GM23338 (cell line): ENCODE measurements around the gene ADCY5.

ENCODE experiments used
- CREB1 ChIP-seq: fragments of 250-450 bp; sonication (Bioruptor Pico); IDR thresholded peaks from 2 replicates; pipeline ENCODE4 v1.5.0; 2020; ENCODE audit warnings: low read depth, mild to moderate bottlenecking, moderate library complexity
- EZH2 ChIP-seq: fragments of 200-600 bp; sonication (generic); IDR thresholded peaks from one replicate; pipeline ENCODE4 v1.8.0; 2017; ENCODE audit warnings: antibody characterized with exemption, mild to moderate bottlenecking, low read depth; ENCODE audit not compliant: unreplicated experiment
- EZH2phosphoT487 ChIP-seq: fragments of 200-600 bp; sonication (generic); IDR thresholded peaks from one replicate; pipeline ENCODE4 v1.8.1; 2018; ENCODE audit warnings: antibody characterized with exemption; ENCODE audit not compliant: unreplicated experiment
- JUNB ChIP-seq: IDR thresholded peaks from one replicate; pipeline ENCODE4 v1.6.1; 2016; ENCODE audit warnings: antibody characterized with exemption; ENCODE audit not compliant: unreplicated experiment
- NANOG ChIP-seq: IDR thresholded peaks from 2 replicates; pipeline ENCODE4 v1.6.1; 2016; ENCODE audit warnings: antibody characterized with exemption, borderline replicate concordance
- POLR2AphosphoS5 ChIP-seq: IDR thresholded peaks from 2 replicates; pipeline ENCODE4 v1.6.1; 2016; ENCODE audit warnings: antibody characterized with exemption, low read depth
- ZNF114 ChIP-seq: fragments of 250-450 bp; sonication (Bioruptor Pico); IDR thresholded peaks from 2 replicates; pipeline ENCODE4 v1.5.0; 2020; ENCODE audit warnings: mild to moderate bottlenecking, moderate library complexity
- TF ChIP-seq, protein P1 (sequence below), 2 experiments: fragments of 200-600 bp in 1 of 2; sonication (generic) in 1 of 2; conservative IDR thresholded peaks; 2 replicates each; pipeline versions ENCODE4 v1.5.1 to v1.6.1; 2016 to 2017; ENCODE audit warnings: antibody characterized with exemption in 2 of 2, low read depth in 2 of 2, mild to moderate bottlenecking in 2 of 2, moderate library complexity in 1 of 2
- TF ChIP-seq, protein P2 (sequence below): IDR thresholded peaks from one replicate; pipeline ENCODE4 v1.6.1; 2018; ENCODE audit warnings: antibody characterized with exemption; ENCODE audit not compliant: unreplicated experiment
- TF ChIP-seq, protein P3 (sequence below): fragments of 250-450 bp; sonication (Bioruptor Pico); IDR thresholded peaks from 2 replicates; pipeline ENCODE4 v1.5.0; 2020; ENCODE audit warnings: mild to moderate bottlenecking, moderate library complexity

DNA sequence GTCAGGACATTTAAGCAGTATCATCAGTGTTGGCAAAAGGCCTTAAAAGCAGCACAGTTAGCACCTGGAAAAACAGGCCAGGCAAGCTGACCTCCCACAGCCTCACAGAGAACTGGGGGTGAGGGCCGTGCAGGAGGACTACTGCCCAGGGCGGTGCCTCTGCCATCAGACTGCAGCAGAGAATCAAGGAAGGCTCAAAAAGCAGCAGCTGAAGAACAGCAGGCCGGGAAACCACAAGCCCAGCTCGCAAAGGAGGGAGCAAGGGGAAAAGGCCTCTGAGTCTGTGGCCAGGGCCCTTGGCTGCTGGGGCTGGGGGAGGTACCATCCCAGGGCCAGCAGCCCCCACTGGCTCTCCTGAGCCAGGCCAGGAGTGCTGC, 163.0 kb downstream of the ADCY5 start:
- TF ChIP-seq, protein P1, sequence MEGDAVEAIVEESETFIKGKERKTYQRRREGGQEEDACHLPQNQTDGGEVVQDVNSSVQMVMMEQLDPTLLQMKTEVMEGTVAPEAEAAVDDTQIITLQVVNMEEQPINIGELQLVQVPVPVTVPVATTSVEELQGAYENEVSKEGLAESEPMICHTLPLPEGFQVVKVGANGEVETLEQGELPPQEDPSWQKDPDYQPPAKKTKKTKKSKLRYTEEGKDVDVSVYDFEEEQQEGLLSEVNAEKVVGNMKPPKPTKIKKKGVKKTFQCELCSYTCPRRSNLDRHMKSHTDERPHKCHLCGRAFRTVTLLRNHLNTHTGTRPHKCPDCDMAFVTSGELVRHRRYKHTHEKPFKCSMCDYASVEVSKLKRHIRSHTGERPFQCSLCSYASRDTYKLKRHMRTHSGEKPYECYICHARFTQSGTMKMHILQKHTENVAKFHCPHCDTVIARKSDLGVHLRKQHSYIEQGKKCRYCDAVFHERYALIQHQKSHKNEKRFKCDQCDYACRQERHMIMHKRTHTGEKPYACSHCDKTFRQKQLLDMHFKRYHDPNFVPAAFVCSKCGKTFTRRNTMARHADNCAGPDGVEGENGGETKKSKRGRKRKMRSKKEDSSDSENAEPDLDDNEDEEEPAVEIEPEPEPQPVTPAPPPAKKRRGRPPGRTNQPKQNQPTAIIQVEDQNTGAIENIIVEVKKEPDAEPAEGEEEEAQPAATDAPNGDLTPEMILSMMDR (conservative IDR thresholded peaks at IDR 0.05; ENCODE audit: low read depth in 2 of 2), result no peak
- TF ChIP-seq JUNB (no peak), EZH2phosphoT487 (no peak), EZH2 (no peak), POLR2AphosphoS5 (no peak), CREB1 (CRISPR knock-in tag) (no peak), NANOG (no peak), ZNF114 (CRISPR knock-in tag) (no peak)
- TF ChIP-seq, protein P2, sequence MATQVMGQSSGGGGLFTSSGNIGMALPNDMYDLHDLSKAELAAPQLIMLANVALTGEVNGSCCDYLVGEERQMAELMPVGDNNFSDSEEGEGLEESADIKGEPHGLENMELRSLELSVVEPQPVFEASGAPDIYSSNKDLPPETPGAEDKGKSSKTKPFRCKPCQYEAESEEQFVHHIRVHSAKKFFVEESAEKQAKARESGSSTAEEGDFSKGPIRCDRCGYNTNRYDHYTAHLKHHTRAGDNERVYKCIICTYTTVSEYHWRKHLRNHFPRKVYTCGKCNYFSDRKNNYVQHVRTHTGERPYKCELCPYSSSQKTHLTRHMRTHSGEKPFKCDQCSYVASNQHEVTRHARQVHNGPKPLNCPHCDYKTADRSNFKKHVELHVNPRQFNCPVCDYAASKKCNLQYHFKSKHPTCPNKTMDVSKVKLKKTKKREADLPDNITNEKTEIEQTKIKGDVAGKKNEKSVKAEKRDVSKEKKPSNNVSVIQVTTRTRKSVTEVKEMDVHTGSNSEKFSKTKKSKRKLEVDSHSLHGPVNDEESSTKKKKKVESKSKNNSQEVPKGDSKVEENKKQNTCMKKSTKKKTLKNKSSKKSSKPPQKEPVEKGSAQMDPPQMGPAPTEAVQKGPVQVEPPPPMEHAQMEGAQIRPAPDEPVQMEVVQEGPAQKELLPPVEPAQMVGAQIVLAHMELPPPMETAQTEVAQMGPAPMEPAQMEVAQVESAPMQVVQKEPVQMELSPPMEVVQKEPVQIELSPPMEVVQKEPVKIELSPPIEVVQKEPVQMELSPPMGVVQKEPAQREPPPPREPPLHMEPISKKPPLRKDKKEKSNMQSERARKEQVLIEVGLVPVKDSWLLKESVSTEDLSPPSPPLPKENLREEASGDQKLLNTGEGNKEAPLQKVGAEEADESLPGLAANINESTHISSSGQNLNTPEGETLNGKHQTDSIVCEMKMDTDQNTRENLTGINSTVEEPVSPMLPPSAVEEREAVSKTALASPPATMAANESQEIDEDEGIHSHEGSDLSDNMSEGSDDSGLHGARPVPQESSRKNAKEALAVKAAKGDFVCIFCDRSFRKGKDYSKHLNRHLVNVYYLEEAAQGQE, result no peak
- TF ChIP-seq, protein P3, sequence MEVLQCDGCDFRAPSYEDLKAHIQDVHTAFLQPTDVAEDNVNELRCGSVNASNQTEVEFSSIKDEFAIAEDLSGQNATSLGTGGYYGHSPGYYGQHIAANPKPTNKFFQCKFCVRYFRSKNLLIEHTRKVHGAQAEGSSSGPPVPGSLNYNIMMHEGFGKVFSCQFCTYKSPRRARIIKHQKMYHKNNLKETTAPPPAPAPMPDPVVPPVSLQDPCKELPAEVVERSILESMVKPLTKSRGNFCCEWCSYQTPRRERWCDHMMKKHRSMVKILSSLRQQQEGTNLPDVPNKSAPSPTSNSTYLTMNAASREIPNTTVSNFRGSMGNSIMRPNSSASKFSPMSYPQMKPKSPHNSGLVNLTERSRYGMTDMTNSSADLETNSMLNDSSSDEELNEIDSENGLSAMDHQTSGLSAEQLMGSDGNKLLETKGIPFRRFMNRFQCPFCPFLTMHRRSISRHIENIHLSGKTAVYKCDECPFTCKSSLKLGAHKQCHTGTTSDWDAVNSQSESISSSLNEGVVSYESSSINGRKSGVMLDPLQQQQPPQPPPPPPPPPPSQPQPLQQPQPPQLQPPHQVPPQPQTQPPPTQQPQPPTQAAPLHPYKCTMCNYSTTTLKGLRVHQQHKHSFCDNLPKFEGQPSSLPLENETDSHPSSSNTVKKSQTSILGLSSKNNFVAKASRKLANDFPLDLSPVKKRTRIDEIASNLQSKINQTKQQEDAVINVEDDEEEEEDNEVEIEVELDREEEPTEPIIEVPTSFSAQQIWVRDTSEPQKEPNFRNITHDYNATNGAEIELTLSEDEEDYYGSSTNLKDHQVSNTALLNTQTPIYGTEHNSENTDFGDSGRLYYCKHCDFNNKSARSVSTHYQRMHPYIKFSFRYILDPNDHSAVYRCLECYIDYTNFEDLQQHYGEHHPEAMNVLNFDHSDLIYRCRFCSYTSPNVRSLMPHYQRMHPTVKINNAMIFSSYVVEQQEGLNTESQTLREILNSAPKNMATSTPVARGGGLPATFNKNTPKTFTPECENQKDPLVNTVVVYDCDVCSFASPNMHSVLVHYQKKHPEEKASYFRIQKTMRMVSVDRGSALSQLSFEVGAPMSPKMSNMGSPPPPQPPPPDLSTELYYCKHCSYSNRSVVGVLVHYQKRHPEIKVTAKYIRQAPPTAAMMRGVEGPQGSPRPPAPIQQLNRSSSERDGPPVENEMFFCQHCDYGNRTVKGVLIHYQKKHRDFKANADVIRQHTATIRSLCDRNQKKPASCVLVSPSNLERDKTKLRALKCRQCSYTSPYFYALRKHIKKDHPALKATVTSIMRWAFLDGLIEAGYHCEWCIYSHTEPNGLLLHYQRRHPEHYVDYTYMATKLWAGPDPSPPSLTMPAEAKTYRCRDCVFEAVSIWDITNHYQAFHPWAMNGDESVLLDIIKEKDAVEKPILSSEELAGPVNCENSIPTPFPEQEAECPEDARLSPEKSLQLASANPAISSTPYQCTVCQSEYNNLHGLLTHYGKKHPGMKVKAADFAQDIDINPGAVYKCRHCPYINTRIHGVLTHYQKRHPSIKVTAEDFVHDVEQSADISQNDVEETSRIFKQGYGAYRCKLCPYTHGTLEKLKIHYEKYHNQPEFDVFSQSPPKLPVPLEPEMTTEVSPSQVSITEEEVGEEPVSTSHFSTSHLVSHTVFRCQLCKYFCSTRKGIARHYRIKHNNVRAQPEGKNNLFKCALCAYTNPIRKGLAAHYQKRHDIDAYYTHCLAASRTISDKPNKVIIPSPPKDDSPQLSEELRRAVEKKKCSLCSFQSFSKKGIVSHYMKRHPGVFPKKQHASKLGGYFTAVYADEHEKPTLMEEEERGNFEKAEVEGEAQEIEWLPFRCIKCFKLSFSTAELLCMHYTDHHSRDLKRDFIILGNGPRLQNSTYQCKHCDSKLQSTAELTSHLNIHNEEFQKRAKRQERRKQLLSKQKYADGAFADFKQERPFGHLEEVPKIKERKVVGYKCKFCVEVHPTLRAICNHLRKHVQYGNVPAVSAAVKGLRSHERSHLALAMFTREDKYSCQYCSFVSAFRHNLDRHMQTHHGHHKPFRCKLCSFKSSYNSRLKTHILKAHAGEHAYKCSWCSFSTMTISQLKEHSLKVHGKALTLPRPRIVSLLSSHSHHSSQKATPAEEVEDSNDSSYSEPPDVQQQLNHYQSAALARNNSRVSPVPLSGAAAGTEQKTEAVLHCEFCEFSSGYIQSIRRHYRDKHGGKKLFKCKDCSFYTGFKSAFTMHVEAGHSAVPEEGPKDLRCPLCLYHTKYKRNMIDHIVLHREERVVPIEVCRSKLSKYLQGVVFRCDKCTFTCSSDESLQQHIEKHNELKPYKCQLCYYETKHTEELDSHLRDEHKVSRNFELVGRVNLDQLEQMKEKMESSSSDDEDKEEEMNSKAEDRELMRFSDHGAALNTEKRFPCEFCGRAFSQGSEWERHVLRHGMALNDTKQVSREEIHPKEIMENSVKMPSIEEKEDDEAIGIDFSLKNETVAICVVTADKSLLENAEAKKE, result no peak
